Gastroesophageal sphincter (tissue), 3 donors: ENCODE data around the gene GSTK1.

Experiments used
- POLR2AphosphoS5 ChIP-seq: sonication (generic); formaldehyde crosslinking; IDR thresholded peaks from one replicate; pipeline ENCODE4 v1.6.1; 2017; ENCODE audit warnings: antibody characterized with exemption
- TF ChIP-seq, protein P1 (sequence below), 4 experiments: fragments of 200-600 bp in 2 of 4; fragments of 450-650 bp in 2 of 4; sonication (generic) in 1 of 4; IDR thresholded peaks; one replicate each; pipeline ENCODE4 v1.5.1; 2017 to 2019; ENCODE audit warnings: antibody characterized with exemption in 4 of 4, mild to moderate bottlenecking in 2 of 4, moderate library complexity in 2 of 4

DNA sequence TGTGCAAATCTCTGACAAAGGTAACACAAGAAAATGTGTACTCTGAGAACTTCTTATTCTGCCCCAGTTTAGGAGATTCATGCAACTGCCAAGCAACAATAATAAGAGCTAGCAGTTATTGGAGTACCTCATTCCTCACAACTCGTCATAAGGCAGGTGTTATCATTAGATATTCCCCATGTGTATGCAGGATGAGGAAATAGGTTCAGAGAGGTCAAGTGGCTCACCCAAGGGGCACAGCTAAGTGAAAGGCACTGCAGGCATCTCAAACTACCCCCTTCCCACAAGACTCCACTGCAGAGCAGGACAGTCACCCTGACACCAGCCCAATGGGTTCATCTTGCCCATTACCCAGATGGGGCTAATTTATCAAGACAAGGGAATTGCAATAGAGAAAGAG is 1.3 kb upstream of the GSTK1 start:
- TF ChIP-seq POLR2AphosphoS5, result no peak
- TF ChIP-seq, protein P1, sequence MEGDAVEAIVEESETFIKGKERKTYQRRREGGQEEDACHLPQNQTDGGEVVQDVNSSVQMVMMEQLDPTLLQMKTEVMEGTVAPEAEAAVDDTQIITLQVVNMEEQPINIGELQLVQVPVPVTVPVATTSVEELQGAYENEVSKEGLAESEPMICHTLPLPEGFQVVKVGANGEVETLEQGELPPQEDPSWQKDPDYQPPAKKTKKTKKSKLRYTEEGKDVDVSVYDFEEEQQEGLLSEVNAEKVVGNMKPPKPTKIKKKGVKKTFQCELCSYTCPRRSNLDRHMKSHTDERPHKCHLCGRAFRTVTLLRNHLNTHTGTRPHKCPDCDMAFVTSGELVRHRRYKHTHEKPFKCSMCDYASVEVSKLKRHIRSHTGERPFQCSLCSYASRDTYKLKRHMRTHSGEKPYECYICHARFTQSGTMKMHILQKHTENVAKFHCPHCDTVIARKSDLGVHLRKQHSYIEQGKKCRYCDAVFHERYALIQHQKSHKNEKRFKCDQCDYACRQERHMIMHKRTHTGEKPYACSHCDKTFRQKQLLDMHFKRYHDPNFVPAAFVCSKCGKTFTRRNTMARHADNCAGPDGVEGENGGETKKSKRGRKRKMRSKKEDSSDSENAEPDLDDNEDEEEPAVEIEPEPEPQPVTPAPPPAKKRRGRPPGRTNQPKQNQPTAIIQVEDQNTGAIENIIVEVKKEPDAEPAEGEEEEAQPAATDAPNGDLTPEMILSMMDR (IDR thresholded peaks at IDR 0.05), result no peak
